Natural killer cell (primary cell): ENCODE measurements around the gene COPS9. TPM values are rescaled to one million over a fixed set of nuclear protein-coding genes. Genes with fewer than 3 reads are reported as not detected.

Experiments
- ATAC-seq, 3 donors: fragments of 150-1000 bp in 2 of 3; fragments of 200-7000 bp in 1 of 3; cut with Tn5 transposase; 1 replicate in 1 of 3; 2 replicates in 2 of 3; pipeline ENCODE4 v1.10.0; 2021; ENCODE audit warnings: mild to moderate bottlenecking in 2 of 3, moderate library complexity in 2 of 3
- DNase-seq, 2 donors: peaks; one replicate each; pipeline versions ENCODE4 v3.0.0 to v3.0.0-alpha.2; 2013 to 2021; ENCODE audit warnings: mixed read lengths in 1 of 2
- H3K27ac ChIP-seq: one replicate; pipeline ENCODE4 v1.5.1; 2013; ENCODE audit warnings: mild to moderate bottlenecking, low read length
- H3K27me3 ChIP-seq: one replicate; pipeline ENCODE4 v1.6.1; 2013; ENCODE audit warnings: low read length; ENCODE audit not compliant: control insufficient read depth, insufficient read depth
- H3K36me3 ChIP-seq: one replicate; pipeline ENCODE4 v1.6.1; 2013; ENCODE audit warnings: low read length; ENCODE audit not compliant: control insufficient read depth, insufficient read depth
- H3K4me1 ChIP-seq: one replicate; pipeline ENCODE4 v1.6.1; 2013; ENCODE audit warnings: low read length; ENCODE audit not compliant: control insufficient read depth, insufficient read depth
- H3K4me3 ChIP-seq: one replicate; pipeline ENCODE4 v1.5.1; 2013; ENCODE audit warnings: low read length
- H3K9me3 ChIP-seq: one replicate; pipeline ENCODE4 v1.6.1; 2013; ENCODE audit warnings: low read length; ENCODE audit not compliant: control insufficient read depth, insufficient read depth
- H3K27ac Mint-ChIP-seq, 2 donors: one replicate each; pipeline ENCODE4 v1.8.0; 2022; ENCODE audit warnings: mild to moderate bottlenecking in 2 of 2, mixed read lengths in 2 of 2, moderate library complexity in 1 of 2
- H3K27me3 Mint-ChIP-seq, 2 donors: one replicate each; pipeline ENCODE4 v1.8.0; 2022; ENCODE audit warnings: low read depth in 2 of 2, mixed read lengths in 2 of 2
- H3K36me3 Mint-ChIP-seq: one replicate; pipeline ENCODE4 v1.8.0; 2022; ENCODE audit warnings: mixed read lengths
- H3K4me1 Mint-ChIP-seq, 2 donors: one replicate each; pipeline ENCODE4 v1.8.0; 2022; ENCODE audit warnings: mixed read lengths in 2 of 2
- H3K4me3 Mint-ChIP-seq: one replicate; pipeline ENCODE4 v1.8.0; 2022; ENCODE audit warnings: mild to moderate bottlenecking, moderate library complexity, mixed read lengths
- H3K9me3 Mint-ChIP-seq, 2 donors: one replicate each; pipeline ENCODE4 v1.8.0; 2022; ENCODE audit warnings: mixed read lengths in 2 of 2
- CTCF ChIP-seq: fragments of 200-600 bp; IDR thresholded peaks from one replicate; pipeline ENCODE4 v1.8.0; 2022; ENCODE audit warnings: antibody characterized with exemption
- WGBS: methylation state at CpG from one replicate; pipeline ENCODE4 v1.1.7; 2013; ENCODE audit warnings: missing lambda C conversion rate; ENCODE audit not compliant: insufficient coverage; 5-methylcytosine and 5-hydroxymethylcytosine counted together
- intact Hi-C: fragments of 100-400 bp; cut with micrococcal nuclease; formaldehyde crosslinking; loops from one replicate; pipeline ENCODE4 v1.14.2; 2022
- total RNA-seq, 4 donors: library from RNA; stranded (reverse); fragments of 120-200 nt in 1 of 4; gene quantifications; one replicate each; pipeline versions ENCODE4 v1.2.3 to v1.2.4, GENCODE V29; 2013 to 2022

COPS9 gene
- total RNA-seq, 3 donors from 2014 or later (not counting 1 experiment from before 2014, with no cell fraction given) = 51.5 to 76.5 (median 53.5) TPM

- DNase-seq = no peak
- no peaks in the 10 kb centered on the region for H3K27me3 ChIP-seq
- Mint-ChIP-seq H3K36me3 (no peaks in the 10 kb centered on the region), H3K4me1 (no peaks in the 10 kb centered on the region), H3K27ac (no peak overlapping the region), H3K27me3 (peaks cover 0 to 4% of the 10 kb centered on the region in 2 donors), H3K9me3 (no peaks in the 10 kb centered on the region), H3K4me3 (no peak overlapping the region)
- intact Hi-C loops = no loop called here
- no peaks in the 10 kb centered on the region for H3K4me1 ChIP-seq
- no peak for TF ChIP-seq CTCF
- no peak overlapping the region for H3K27ac ChIP-seq
- H3K4me3 ChIP-seq = no peak overlapping the region
- no peaks in the 10 kb centered on the region for H3K36me3 ChIP-seq
- no peaks in the 10 kb centered on the region for H3K9me3 ChIP-seq
- 91% methylated on average over 21 of the region's 21 CpGs for WGBS
- ATAC-seq = no peak
Observed at GRCh38 chr2:240161087-240161750, 25.1 kb upstream of the COPS9 start.

- TF ChIP-seq CTCF = no peak
- intact Hi-C loops = no loop called here
- no peaks in the 10 kb centered on the region for H3K4me1 Mint-ChIP-seq
- no peaks in the 10 kb centered on the region for H3K36me3 Mint-ChIP-seq
- Histone ChIP-seq H3K4me1 (no peaks in the 10 kb centered on the region), H3K9me3 (no peaks in the 10 kb centered on the region), H3K27me3 (no peaks in the 10 kb centered on the region), H3K27ac (no peak overlapping the region), H3K4me3 (no peak overlapping the region), H3K36me3 (no peaks in the 10 kb centered on the region)
- no peak overlapping the region for H3K4me3 Mint-ChIP-seq
- peak in 1 of 3 donors; percentile 21 for ATAC-seq
- H3K27ac Mint-ChIP-seq = no peak overlapping the region
- H3K27me3 Mint-ChIP-seq = peaks cover 0 to 2% of the 10 kb centered on the region in 2 donors
- H3K9me3 Mint-ChIP-seq = no peaks in the 10 kb centered on the region
- 82% methylated on average over 18 of the region's 18 CpGs for WGBS
- DNase-seq = no peak
Observed at GRCh38 chr2:240160291-240161086, 24.4 kb upstream of the COPS9 start.

- no peaks in the 10 kb centered on the region for H3K9me3 Mint-ChIP-seq
- 91% methylated on average over 19 of the region's 21 CpGs for WGBS
- Histone ChIP-seq H3K27ac (no peak overlapping the region), H3K36me3 (no peaks in the 10 kb centered on the region), H3K27me3 (no peaks in the 10 kb centered on the region), H3K4me1 (no peaks in the 10 kb centered on the region), H3K9me3 (no peaks in the 10 kb centered on the region), H3K4me3 (no peak overlapping the region)
- intact Hi-C loops = no loop called here
- ATAC-seq (no peak), DNase-seq (no peak)
- H3K36me3 Mint-ChIP-seq = no peaks in the 10 kb centered on the region
- no peaks in the 10 kb centered on the region for H3K27me3 Mint-ChIP-seq
- no peak overlapping the region for H3K4me3 Mint-ChIP-seq
- no peak for TF ChIP-seq CTCF
- H3K27ac Mint-ChIP-seq = no peak overlapping the region
- no peaks in the 10 kb centered on the region for H3K4me1 Mint-ChIP-seq
Observed at GRCh38 chr2:240159251-240159839, 23.2 kb upstream of the COPS9 start.
